Mucosa of gallbladder (tissue), 1 donor: ENCODE measurements around the gene KIF6. TPM values are rescaled to one million over a fixed set of nuclear protein-coding genes. Genes with fewer than 3 reads are reported as not detected.

Experiments used
- DNase-seq: peaks from one replicate; pipeline ENCODE4 v3.0.0-alpha.2; 2020; ENCODE audit warnings: low spot score
- total RNA-seq: library from RNA; stranded (reverse); gene quantifications from one replicate; pipeline ENCODE4 v1.2.1, GENCODE V29; 2021
- donor health status: DM: no; HTN: no; CAD: no.

Gene KIF6
- total RNA-seq, 1 donor from 2014 or later: 2.6 TPM

GRCh38 chr6:39421383-39422225 lies 303.6 kb downstream of the KIF6 start:
- no peak for DNase-seq

DNA sequence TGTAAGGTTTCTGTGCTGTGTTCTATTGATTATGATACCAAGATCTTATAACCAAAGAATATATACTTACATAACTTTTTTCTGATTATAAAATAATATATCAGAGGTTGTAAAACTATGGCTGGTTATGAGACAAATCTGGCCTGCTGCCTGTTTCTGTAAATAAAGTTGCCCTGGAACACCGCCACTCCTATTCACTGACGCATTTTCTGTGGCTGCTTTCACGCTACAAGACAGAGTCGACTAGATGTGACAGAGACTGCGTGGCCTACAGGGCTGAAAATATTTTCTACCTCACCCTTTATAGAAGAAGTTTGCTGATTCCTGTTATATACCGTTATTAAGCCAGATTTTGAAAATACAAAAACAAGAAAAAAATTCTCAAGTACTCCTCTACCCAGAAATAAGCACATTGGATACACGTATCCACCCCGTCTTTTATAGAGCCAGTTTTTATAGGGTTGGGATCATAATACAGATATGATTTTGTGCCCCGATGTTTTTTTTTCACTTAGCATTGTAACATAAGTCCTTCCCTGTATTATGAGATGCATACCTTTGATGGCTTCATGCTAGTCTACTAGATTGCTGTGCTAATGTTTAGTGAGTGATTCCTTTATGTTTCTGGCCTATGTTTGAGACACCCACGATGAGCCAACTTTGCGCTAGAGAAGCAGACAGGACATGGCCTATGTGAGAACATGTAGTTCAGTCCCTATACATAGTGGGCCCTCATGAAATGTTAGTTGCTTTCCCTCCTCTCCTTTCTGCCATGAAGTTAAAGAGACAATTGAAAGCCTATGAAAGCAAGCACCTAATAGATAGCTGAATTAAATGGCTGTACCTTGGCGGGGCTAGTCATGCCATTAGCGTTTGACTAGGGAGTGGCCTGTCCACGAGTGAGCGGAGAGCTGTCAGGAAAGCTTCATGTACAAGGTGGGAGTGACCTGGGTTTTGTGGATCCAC lies 304.6 kb downstream of the KIF6 start:
- no peak for DNase-seq

DNA sequence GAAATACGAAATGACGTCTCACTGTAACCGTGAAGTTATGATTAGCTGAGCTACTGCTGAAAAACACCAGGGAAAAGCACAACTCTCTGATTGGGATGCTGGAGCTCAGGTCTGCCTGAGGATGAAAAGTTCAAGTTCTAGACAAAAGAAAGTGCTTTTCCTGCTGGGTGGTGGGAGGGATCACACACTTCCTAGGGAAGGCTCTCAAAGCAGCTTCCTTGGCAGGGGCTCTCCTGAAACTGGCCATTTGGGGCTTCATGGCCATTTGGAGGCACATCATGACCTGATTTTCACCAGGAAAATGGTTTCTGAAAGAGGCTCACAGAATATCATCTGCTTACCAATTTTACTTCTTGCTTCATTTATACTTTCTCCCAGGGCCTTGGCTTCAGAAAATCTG lies 305.6 kb downstream of the KIF6 start:
- DNase-seq: no peak

DNA sequence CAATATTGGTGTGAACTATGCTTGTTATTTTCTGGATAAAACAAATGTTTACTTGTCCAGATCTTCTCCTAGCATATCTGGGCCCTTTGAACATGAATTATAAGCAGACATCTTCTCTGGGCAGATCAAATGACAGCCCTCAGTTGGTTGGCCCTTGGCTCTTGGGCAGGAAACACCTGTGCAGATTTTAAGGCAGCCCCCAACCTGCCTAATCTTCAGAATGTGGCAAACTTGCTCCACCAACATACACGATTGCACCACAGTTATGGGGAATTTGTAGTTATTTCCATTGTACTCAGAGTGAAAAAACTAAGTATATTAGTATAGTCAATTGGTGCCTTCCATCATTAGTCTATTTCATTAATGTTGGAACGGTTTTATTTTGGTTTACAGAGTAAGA lies 307.8 kb downstream of the KIF6 start:
- DNase-seq: no peak

GRCh38 chr6:39416728-39417127 lies 308.5 kb downstream of the KIF6 start:
- DNase-seq: no peak

GRCh38 chr6:39416026-39416425 lies 309.2 kb downstream of the KIF6 start:
- DNase-seq: no peak

GRCh38 chr6:39415482-39415881 lies 309.7 kb downstream of the KIF6 start:
- no peak for DNase-seq

DNA sequence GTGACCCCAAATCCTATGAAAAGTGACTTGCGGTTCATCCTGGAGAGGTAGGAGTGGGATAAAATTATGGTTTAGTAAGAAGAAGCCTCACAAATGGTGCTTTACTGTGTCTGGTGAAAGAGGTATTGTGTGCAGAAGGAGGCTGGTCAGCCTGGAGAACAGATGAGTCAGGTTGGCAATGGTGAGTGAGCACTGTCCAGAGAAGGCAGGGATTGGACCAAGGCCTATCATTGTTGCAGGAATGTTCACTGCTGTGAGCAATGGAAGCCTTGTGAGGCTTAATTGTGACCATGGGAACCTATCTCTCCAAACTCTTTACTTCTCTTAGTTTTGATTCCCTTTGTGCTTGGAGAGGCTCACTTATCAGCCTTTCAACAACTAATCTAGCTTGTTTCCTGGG lies 313.7 kb downstream of the KIF6 start:
- DNase-seq: no peak

DNA sequence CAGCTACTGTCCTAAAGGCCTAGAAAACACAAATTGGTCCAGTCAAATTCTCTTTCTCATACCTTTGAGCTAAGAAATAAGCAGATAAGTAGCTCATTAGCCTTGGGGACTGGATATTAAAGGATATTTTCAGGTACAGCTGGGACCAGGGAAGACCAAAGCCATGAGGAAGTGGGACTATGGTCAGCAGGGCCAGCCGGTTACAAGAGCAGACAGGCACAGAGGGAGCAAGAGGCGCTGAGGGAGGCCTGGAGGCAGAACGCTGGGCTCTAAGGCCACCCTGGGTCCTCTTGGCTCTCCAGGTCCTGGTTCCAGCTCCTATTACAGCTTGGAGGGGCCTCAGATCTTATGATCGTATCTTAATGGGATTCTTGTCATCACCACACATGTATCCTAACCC lies 314.2 kb downstream of the KIF6 start:
- DNase-seq: no peak

DNA sequence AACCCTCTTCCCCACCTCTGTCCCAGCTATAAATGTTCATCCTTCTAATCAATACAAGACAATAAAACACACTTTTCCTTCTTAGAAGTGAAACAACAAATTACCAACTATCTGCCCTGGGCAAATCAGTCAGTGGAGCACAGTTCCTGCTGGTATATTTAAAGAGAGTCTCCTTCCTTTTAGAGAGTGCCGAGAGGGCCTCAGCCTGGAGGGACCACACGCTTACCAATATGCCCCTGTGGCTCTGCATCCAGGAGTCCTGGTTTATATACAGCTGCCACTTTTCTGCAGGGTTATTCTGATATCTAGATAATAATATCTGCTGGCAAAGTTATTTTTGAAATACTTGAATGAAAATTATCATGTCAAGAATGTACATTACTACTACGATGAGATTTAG lies 315.3 kb downstream of the KIF6 start:
- DNase-seq: no peak

GRCh38 chr6:39407446-39407993 lies 317.7 kb downstream of the KIF6 start:
- DNase-seq: no peak

DNA sequence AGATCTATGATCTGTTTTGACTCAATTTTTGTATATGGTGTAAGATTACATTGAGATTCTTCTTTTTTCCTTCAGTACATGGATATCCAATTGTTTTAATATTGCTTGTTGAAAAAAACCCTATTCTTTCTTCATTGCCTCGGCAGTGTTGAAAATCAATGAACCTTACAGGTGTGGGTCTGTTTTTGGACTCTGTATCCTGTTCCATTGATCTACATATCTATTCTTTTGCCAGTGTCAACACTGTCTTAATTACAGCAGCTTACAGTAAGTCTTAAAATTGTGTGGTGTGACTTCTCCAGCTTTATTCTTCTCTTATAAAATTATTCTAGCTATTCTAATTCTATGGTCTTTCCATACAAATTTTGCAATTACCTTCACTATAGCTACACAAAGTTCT lies 320.9 kb downstream of the KIF6 start:
- DNase-seq: no peak

GRCh38 chr6:39403304-39403703 lies 321.9 kb downstream of the KIF6 start:
- no peak for DNase-seq

DNA sequence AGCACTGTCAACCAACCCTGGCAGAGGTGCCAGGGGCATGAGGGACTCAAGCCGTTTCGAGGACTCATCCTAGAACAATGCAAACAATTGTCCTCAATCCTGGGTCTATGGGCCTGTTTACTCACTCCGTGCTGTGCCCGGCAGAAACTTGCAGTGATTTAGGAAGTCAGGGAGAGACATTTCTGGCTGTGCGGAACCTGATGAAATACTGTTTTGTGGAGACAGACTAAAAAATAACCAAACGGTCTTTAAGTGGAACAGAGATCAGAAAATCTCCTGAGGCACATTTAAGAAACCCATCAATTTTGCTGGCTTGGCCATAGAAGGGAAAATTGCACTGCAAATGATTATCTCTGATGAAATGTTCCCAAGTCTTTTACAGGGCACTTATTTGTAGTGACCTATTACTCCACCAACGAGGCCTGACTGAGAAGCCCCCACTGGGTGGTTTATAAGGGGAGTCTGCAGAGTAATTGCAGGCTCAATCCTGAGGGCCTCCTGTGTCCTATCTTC lies 322.9 kb downstream of the KIF6 start:
- no peak for DNase-seq

- no peak for DNase-seq
These were observed 323.8 kb downstream of the KIF6 start for GRCh38 chr6:39401376-39401775.

GRCh38 chr6:39400026-39400425 lies 325.2 kb downstream of the KIF6 start:
- DNase-seq: no peak

- no peak for DNase-seq
These were observed 328.4 kb downstream of the KIF6 start for GRCh38 chr6:39396854-39397253.

DNA sequence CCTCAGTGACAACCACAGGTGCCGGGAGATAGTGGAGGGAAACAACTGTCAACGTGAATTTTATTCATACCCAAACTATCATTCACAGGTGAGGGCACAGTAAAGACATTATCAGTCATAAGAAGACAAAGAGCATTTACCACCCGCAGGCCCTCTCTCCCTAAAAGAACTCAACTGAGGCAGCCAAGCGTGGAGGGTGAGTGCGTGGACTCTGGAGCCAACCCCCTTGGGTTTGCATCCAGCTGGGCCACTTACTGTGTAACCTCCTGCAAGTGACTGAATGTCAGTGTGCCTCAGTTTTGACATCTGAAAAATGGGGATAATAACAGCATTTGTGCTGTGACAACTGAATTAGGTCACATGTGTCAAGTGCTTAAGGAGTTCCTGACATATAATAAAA lies 332.1 kb downstream of the KIF6 start:
- no peak for DNase-seq

DNA sequence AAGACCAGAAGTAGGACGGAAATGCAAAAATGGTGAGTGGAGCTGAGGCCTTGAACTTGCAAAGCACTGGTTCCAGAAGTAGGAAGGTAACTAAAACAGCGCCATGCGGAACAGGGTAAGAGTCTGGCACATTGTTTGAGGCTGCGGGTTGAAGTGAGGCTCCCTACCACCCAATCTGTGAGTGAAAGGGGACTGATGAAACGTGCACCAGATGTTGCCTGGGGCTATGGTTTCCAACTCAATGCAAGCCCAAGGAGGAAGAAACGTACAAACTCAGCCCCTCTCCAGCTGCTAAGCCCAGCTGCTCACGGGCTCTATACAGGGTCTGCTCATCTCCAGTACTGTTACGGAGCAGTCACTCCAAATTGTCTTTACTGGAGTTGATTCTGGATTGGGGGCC lies 334.0 kb downstream of the KIF6 start:
- no peak for DNase-seq

- DNase-seq: no peak
These were observed 335.8 kb downstream of the KIF6 start for GRCh38 chr6:39389484-39389767.

DNA sequence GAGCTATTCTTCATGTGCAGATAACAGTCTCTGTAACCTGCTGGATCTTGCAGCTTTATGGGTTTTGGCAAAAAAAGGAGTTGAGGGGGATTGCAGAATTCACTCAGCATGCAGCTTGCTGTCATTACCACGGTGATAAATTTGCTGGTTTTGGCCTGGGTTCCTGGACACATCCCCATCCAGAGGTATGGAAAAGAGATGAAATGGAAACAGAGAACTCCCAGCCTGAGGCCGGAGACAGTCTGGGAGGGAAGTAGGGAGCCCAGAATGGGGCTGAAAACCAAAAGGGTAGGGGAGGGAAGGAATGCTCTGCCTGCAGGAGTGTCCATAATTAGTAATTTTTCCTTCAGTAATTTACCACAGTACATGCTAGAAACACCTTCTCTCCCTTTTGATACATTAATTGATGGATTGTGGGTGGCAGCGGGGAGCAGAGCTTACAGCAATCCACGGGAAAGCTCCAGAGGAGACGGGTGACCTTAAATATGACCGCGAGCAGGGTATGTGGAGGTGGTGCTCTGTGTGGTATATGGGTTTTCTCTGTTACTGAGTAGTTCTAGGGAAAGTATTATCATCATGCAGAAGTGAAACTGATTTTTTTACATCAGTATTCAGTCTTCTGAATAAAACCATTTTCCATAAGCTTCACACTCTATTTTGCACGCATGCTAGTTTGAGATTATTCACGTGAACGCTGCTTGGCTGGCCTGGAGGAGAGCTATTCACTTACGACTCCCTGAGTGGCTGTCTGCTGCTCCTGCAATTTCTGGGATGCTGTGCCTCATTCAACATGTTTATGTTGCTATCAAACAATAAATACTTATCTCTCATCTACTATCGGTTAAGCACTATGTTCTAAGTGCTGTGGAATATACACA lies 336.4 kb downstream of the KIF6 start:
- DNase-seq: no peak

DNA sequence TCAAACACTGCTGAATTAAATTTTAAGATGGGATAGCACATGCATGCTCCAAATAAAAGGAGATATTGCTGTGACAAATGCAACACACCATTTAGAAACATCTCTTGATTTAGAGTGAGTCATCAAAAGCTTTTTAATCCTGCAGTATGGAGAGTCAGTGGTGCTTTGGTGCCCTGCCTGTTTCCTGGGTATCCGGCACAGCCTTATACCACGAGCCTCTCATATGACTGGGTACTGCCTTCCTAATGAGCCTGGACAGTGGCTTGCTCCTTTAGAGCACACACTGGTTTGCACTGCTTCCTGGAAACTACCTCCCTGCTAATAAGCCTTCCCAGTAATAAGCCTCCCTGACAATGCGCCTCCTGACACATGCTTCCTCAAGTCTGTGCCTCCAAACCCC lies 337.4 kb downstream of the KIF6 start:
- no peak for DNase-seq
